Body of pancreas (tissue), 4 donors: ENCODE measurements around the gene TMEM255B.
"Not testable (repeated sequence)": the region's sequence is repeated elsewhere in the genome, so short reads cannot be mapped to it uniquely, and the experiment has no call there.

Experiments used
- POLR2A ChIP-seq, 3 donors: fragments of 450-650 bp; IDR thresholded peaks; one replicate each; pipeline ENCODE4 v1.6.1; 2016; ENCODE audit warnings: antibody characterized with exemption in 3 of 3, mild to moderate bottlenecking in 2 of 3
- TF ChIP-seq, protein P1 (sequence below), 7 experiments: fragments of 450-650 bp in 4 of 7; fragments of 200-600 bp in 3 of 7; sonication (generic) in 3 of 7; IDR thresholded peaks; one replicate each; pipeline ENCODE4 v1.5.1; 2016 to 2019; ENCODE audit warnings: antibody characterized with exemption in 7 of 7

DNA sequence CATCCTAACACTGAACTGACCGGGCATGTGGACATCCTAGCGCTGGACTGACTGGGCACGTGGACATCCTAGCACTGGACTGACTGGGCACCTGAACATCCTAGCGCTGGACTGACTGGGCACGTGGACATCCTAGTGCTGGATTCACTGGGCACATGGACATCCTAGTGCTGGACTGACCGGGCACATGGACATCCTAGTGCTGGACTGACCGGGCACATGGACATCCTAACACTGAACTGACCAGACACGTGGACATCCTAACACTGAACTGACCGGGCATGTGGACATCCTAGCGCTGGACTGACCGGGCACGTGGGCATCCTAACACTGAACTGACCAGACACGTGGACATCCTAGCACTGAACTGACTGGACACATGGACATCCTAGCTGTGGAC is 30.9 kb downstream of the TMEM255B start:
- TF ChIP-seq, protein P1, sequence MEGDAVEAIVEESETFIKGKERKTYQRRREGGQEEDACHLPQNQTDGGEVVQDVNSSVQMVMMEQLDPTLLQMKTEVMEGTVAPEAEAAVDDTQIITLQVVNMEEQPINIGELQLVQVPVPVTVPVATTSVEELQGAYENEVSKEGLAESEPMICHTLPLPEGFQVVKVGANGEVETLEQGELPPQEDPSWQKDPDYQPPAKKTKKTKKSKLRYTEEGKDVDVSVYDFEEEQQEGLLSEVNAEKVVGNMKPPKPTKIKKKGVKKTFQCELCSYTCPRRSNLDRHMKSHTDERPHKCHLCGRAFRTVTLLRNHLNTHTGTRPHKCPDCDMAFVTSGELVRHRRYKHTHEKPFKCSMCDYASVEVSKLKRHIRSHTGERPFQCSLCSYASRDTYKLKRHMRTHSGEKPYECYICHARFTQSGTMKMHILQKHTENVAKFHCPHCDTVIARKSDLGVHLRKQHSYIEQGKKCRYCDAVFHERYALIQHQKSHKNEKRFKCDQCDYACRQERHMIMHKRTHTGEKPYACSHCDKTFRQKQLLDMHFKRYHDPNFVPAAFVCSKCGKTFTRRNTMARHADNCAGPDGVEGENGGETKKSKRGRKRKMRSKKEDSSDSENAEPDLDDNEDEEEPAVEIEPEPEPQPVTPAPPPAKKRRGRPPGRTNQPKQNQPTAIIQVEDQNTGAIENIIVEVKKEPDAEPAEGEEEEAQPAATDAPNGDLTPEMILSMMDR (IDR thresholded peaks at IDR 0.05): not testable (repeated sequence)
- TF ChIP-seq POLR2A (IDR thresholded peaks at IDR 0.05): not testable (repeated sequence)
